Duodenal mucosa (tissue), 2 donors: Measurements from ENCODE around the gene RAF1.

Source experiments
- H3K27ac ChIP-seq: one replicate; pipeline ENCODE4 v1.7.0; 2013; ENCODE audit warnings: low read depth, low read length
- H3K27me3 ChIP-seq, 2 donors: one replicate each; pipeline ENCODE4 v1.7.0; 2013; ENCODE audit warnings: low read length in 2 of 2, control low read depth in 1 of 2; ENCODE audit not compliant: insufficient read depth in 2 of 2, control insufficient read depth in 1 of 2
- H3K36me3 ChIP-seq, 2 donors: one replicate each; pipeline ENCODE4 v1.7.0; 2013; ENCODE audit warnings: low read length in 2 of 2, control low read depth in 1 of 2; ENCODE audit not compliant: insufficient read depth in 2 of 2, control insufficient read depth in 1 of 2
- H3K4me1 ChIP-seq, 2 donors: one replicate each; pipeline ENCODE4 v1.7.0; 2013; ENCODE audit warnings: low read length in 2 of 2, control low read depth in 1 of 2; ENCODE audit not compliant: insufficient read depth in 2 of 2, control insufficient read depth in 1 of 2
- H3K4me3 ChIP-seq, 2 donors: one replicate each; pipeline ENCODE4 v1.7.0; 2013; ENCODE audit warnings: low read length in 2 of 2, low read depth in 1 of 2
- H3K9ac ChIP-seq, 2 donors: one replicate each; pipeline ENCODE4 v1.7.0; 2013; ENCODE audit warnings: low read length in 2 of 2, low read depth in 1 of 2
- H3K9me3 ChIP-seq, 2 donors: one replicate each; pipeline ENCODE4 v1.7.0; 2013; ENCODE audit warnings: low read length in 2 of 2, control low read depth in 1 of 2; ENCODE audit not compliant: control insufficient read depth in 1 of 2

Gene RAF1

DNA sequence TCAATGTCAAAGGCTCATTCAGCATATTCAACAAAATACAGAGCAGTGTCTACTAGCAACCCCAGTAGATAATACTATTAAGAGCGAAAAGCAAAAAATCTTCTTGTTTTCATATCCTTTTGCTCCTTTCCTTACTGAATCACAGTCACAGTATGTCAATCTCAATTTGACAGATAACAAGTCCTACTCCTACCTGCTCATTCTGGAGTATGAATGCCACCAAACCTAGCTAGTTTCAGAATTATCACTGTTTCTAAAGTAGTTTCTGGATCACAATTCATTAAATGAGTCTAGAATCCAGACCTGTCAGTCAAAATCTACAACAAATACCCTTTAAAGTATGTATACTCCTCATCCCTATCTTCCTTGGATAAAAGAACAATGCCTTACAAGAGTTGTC, 55.5 kb downstream of the RAF1 start:
- Histone ChIP-seq H3K4me3 (no peak overlapping the region), H3K9ac (no peak overlapping the region), H3K4me1 (no peaks in the 10 kb centered on the region), H3K36me3 (peaks cover 25 to 65% of the 10 kb centered on the region in 2 donors), H3K9me3 (no peaks in the 10 kb centered on the region), H3K27ac (no peak overlapping the region), H3K27me3 (no peaks in the 10 kb centered on the region)

DNA sequence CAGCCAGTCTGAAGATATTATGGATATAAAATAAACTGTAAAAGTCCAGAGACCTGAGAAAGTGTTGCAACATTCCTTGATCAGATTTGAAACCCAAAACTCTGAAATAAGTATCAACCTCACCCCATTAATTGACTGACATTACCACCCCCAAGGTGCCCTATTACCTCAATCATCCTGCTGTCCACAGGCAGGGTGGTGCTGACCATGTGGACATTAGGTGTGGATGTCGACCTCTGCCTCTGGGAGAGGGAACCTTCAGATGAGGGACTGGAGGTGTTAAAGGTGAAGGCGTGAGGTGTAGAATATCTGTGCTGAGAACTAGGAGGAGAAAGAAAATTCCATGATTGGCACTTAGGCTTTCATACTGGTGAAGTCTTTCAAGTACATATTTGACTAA, 59.9 kb downstream of the RAF1 start:
- no peak overlapping the region for H3K4me3 ChIP-seq
- no peaks in the 10 kb centered on the region for H3K9me3 ChIP-seq
- peaks cover 33 to 85% of the 10 kb centered on the region in 2 donors for H3K36me3 ChIP-seq
- no peaks in the 10 kb centered on the region for H3K27me3 ChIP-seq
- no peak overlapping the region for H3K9ac ChIP-seq
- H3K27ac ChIP-seq = no peak overlapping the region
- H3K4me1 ChIP-seq = no peaks in the 10 kb centered on the region

DNA sequence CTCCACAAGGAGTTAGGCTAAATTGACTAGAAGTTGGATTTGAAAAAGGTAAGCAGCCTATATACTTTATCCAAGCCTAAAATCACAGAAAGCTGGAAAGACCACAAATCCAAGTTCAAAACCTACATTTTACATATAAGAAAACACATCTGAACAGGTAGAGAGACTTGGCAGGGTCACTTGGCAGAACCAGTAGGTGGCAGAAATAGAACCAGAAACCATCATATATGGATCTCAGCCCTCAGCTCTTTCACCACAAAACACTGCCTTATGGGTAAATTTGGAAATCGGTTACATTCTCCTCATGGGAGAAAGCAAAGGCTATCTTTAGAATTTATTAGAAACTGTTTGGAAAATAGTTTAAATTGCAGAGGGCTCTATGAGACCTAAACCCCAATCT, 62.8 kb downstream of the RAF1 start:
- Histone ChIP-seq H3K36me3 (peaks cover 30 to 91% of the 10 kb centered on the region in 2 donors), H3K4me1 (no peaks in the 10 kb centered on the region), H3K9ac (no peak overlapping the region), H3K27ac (no peak overlapping the region), H3K9me3 (no peaks in the 10 kb centered on the region), H3K27me3 (no peaks in the 10 kb centered on the region), H3K4me3 (no peak overlapping the region)

GRCh38 chr3:12598890-12599289, 65.0 kb downstream of the RAF1 start:
- H3K4me3 ChIP-seq = no peak overlapping the region
- no peaks in the 10 kb centered on the region for H3K4me1 ChIP-seq
- H3K36me3 ChIP-seq = peaks cover 32 to 90% of the 10 kb centered on the region in 2 donors
- H3K27ac ChIP-seq = no peak overlapping the region
- no peaks in the 10 kb centered on the region for H3K9me3 ChIP-seq
- no peaks in the 10 kb centered on the region for H3K27me3 ChIP-seq
- no peak overlapping the region for H3K9ac ChIP-seq

DNA sequence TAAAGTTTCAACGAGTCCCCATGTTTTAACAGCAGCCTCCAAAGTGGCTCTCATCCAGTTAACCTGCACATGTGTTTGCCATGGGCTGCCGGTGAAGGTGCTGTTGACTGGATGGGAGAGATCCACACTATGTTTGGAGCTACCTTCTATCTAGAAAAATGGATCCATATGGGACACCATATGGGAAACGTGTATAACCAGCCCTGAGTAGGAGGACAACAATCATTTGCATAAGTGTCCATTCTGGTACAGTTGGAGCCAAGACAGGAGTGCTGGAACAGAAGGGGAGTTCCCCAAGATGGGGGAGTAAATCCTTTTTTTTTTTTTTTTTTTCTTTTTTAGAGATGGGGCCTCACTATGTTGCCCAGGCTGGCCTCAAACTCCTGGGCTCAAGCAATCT, 70.4 kb downstream of the RAF1 start:
- H3K9ac ChIP-seq = no peak overlapping the region
- no peak overlapping the region for H3K27ac ChIP-seq
- no peaks in the 10 kb centered on the region for H3K4me1 ChIP-seq
- no peaks in the 10 kb centered on the region for H3K9me3 ChIP-seq
- peaks cover 34 to 84% of the 10 kb centered on the region in 2 donors for H3K36me3 ChIP-seq
- no peaks in the 10 kb centered on the region for H3K27me3 ChIP-seq
- no peak overlapping the region for H3K4me3 ChIP-seq

- Histone ChIP-seq H3K4me1 (no peaks in the 10 kb centered on the region), H3K27me3 (no peaks in the 10 kb centered on the region), H3K4me3 (no peak overlapping the region), H3K36me3 (peaks cover 40 to 85% of the 10 kb centered on the region in 2 donors), H3K27ac (no peak overlapping the region), H3K9me3 (no peaks in the 10 kb centered on the region), H3K9ac (no peak overlapping the region)
Measured at GRCh38 chr3:12591997-12592715, 71.8 kb downstream of the RAF1 start.

DNA sequence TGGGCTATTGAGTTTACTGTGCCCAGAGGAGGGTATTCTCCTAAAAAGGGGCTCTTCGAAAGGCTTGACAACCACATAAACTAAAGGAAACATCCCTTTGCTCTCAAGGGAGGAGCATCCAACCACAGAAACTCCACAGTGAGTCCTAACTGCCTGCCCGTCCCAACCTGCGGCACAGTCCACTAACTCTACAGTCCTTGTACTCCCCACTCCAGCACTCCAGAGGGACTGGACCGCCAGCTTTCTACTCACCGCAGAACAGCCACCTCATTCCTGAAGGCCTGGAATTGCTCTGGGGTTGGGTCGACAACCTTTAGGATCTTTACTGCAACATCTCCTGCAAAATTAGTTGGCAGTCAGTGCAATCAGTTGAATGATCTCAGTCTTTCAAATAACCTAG, 72.5 kb downstream of the RAF1 start:
- H3K4me1 ChIP-seq = no peaks in the 10 kb centered on the region
- no peak overlapping the region for H3K9ac ChIP-seq
- no peaks in the 10 kb centered on the region for H3K9me3 ChIP-seq
- H3K36me3 ChIP-seq = peaks cover 39 to 82% of the 10 kb centered on the region in 2 donors
- no peak overlapping the region for H3K27ac ChIP-seq
- no peaks in the 10 kb centered on the region for H3K27me3 ChIP-seq
- H3K4me3 ChIP-seq = no peak overlapping the region

GRCh38 chr3:12590096-12590495, 73.8 kb downstream of the RAF1 start:
- Histone ChIP-seq H3K27me3 (no peaks in the 10 kb centered on the region), H3K27ac (no peak overlapping the region), H3K4me1 (no peaks in the 10 kb centered on the region), H3K9me3 (no peaks in the 10 kb centered on the region), H3K4me3 (no peak overlapping the region), H3K36me3 (peaks cover 48 to 85% of the 10 kb centered on the region in 2 donors), H3K9ac (no peak overlapping the region)

GRCh38 chr3:12588039-12589009, 75.6 kb downstream of the RAF1 start:
- no peak overlapping the region for H3K4me3 ChIP-seq
- no peaks in the 10 kb centered on the region for H3K27me3 ChIP-seq
- no peaks in the 10 kb centered on the region for H3K4me1 ChIP-seq
- H3K36me3 ChIP-seq = peaks cover 54 to 87% of the 10 kb centered on the region in 2 donors
- H3K9ac ChIP-seq = no peak overlapping the region
- no peak overlapping the region for H3K27ac ChIP-seq
- no peaks in the 10 kb centered on the region for H3K9me3 ChIP-seq

- Histone ChIP-seq H3K9ac (no peak overlapping the region), H3K27me3 (no peaks in the 10 kb centered on the region), H3K4me1 (no peaks in the 10 kb centered on the region), H3K4me3 (no peak overlapping the region), H3K27ac (no peak overlapping the region), H3K36me3 (peaks cover 65 to 88% of the 10 kb centered on the region in 2 donors), H3K9me3 (no peaks in the 10 kb centered on the region)
Measured at GRCh38 chr3:12586403-12586802, 77.5 kb downstream of the RAF1 start.
